Mammary epithelial cell (primary cell): ENCODE data around the gene KIF18A.

Experiments
- EZH2 ChIP-seq: IDR thresholded peaks from 2 replicates; pipeline ENCODE4 v1.6.1; 2012; ENCODE audit warnings: low read length, inconsistent platforms, borderline replicate concordance
- TF ChIP-seq, protein P1 (sequence below), 2 donors: IDR thresholded peaks in 1 of 2; conservative IDR thresholded peaks in 1 of 2; 2 replicates each; pipeline ENCODE4 v1.5.1; 2011 to 2012; ENCODE audit warnings: inconsistent platforms in 2 of 2, low read length in 2 of 2, mild to moderate bottlenecking in 2 of 2, control low read depth in 1 of 2, low read depth in 1 of 2; ENCODE audit not compliant: insufficient read depth in 1 of 2; ENCODE audit errors: extremely low read depth in 1 of 2

- TF ChIP-seq, protein P1, sequence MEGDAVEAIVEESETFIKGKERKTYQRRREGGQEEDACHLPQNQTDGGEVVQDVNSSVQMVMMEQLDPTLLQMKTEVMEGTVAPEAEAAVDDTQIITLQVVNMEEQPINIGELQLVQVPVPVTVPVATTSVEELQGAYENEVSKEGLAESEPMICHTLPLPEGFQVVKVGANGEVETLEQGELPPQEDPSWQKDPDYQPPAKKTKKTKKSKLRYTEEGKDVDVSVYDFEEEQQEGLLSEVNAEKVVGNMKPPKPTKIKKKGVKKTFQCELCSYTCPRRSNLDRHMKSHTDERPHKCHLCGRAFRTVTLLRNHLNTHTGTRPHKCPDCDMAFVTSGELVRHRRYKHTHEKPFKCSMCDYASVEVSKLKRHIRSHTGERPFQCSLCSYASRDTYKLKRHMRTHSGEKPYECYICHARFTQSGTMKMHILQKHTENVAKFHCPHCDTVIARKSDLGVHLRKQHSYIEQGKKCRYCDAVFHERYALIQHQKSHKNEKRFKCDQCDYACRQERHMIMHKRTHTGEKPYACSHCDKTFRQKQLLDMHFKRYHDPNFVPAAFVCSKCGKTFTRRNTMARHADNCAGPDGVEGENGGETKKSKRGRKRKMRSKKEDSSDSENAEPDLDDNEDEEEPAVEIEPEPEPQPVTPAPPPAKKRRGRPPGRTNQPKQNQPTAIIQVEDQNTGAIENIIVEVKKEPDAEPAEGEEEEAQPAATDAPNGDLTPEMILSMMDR (conservative IDR thresholded peaks at IDR 0.05 in 1 of 2, IDR thresholded peaks at IDR 0.05 in 1 of 2; ENCODE audit: extremely low read depth in 1 of 2, insufficient read depth in 1 of 2, low read depth in 1 of 2, low read length in 2 of 2), result no peak
- no peak for TF ChIP-seq EZH2
These were observed 2.1 kb downstream of the KIF18A start for GRCh38 chr11:28105869-28106268.
